HCT116 (cell line): ENCODE measurements around the gene ITM2B.

Source experiments
- CTCF ChIP-seq, 3 experiments: fragments of 200-600 bp in 1 of 3; sonication (generic) in 1 of 3; IDR thresholded peaks in 2 of 3; conservative IDR thresholded peaks in 1 of 3; 2 replicates each; pipeline ENCODE4 v1.5.1; 2012 to 2017; ENCODE audit warnings: low read depth in 2 of 3, low read length in 2 of 3, antibody characterized with exemption in 1 of 3, borderline replicate concordance in 1 of 3, control low read depth in 1 of 3, mild to moderate bottlenecking in 1 of 3, mixed read lengths in 1 of 3, mixed run types in 1 of 3, moderate library complexity in 1 of 3; ENCODE audit not compliant: insufficient read depth in 1 of 3
- POLR2A ChIP-seq: IDR thresholded peaks from 2 replicates; pipeline ENCODE4 v1.7.0; 2011; ENCODE audit warnings: borderline replicate concordance; ENCODE audit not compliant: insufficient read depth, insufficient read length; ENCODE audit errors: extremely low read depth

- TF ChIP-seq CTCF (IDR thresholded peaks at IDR 0.05 in 2 of 3, conservative IDR thresholded peaks at IDR 0.05 in 1 of 3; ENCODE audit: borderline replicate concordance in 1 of 3, insufficient read depth in 1 of 3, low read depth in 2 of 3, low read length in 2 of 3) = no peak
- TF ChIP-seq POLR2A = no peak
Observed at GRCh38 chr13:48258430-48258829, 25.4 kb downstream of the ITM2B start.
